Measurements from ENCODE around the gene CCDC127.

Gene CCDC127

DNA sequence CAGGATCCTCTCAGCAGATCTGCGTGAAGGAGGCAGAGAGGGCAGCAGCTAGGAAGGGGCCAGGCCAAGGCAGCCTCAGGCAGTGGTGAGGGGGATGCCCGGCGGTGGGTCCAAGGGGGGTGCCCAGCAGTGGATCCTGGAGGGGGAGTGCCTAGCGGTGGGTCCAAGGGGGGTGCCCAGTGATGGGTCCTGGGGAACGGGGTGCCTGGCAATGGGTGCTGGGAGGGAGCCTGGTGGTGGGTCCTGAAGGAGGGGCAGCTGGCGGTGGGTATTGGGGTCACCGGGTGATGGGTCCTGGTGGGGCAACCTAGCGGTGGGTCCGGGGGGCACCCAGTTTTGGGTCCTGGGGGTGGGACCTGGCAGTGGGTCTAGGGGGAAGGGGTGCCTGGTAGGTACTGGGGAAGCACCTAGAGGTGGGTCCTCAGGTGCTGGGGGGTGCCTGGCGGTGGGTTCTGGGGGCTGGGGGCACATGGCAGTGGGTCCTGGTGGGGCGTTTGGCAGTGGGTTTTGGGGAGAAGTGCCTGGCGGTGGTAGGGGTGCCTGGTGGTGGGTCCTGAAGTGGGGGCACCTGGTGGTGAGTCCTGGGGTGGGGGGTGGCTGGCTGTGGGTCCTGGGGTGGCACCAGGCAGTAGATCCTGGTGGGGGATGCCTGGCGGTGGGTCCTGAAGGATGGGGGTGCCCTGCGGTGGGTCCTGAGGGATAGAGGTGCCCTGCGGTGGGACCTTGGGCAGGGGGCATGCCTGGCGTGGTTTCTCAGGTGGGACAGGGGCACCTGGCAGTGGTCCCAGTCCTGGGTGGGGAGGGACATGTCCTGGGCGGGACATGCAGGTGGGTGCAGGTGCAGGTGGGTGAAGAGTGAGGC is 24.8 kb downstream of the CCDC127 start:
- no peaks in the 10 kb centered on the region for H3K36me3 ChIP-seq (replicated peaks)
- H3K27me3 ChIP-seq (replicated peaks): peaks cover 18% of the 10 kb centered on the region
- no peak overlapping the region for H3K27ac ChIP-seq
- no peak for TF ChIP-seq CTCF (IDR thresholded peaks at IDR 0.05; ENCODE audit: low read depth, low read length, missing control alignments)
- in situ Hi-C loops (cut with HindIII; ENCODE audit: low pct_ligation_motif_present, low sequenced_read_pairs): no loop called here
- no peak for DNase-seq
- no peak overlapping the region for H3K4me3 ChIP-seq (ENCODE audit: low read depth, low read length)

GRCh38 chr5:192691-192969 is 25.3 kb downstream of the CCDC127 start:
- Histone ChIP-seq H3K27me3 (replicated peaks) (peaks cover 18% of the 10 kb centered on the region), H3K27ac (no peak overlapping the region), H3K4me3 (ENCODE audit: low read depth, low read length) (no peak overlapping the region), H3K36me3 (replicated peaks) (no peaks in the 10 kb centered on the region)
- in situ Hi-C loops (cut with HindIII; ENCODE audit: low pct_ligation_motif_present, low sequenced_read_pairs): no loop called here
- no peak for TF ChIP-seq CTCF (IDR thresholded peaks at IDR 0.05; ENCODE audit: low read depth, low read length, missing control alignments)
- DNase-seq: no peak

DNA sequence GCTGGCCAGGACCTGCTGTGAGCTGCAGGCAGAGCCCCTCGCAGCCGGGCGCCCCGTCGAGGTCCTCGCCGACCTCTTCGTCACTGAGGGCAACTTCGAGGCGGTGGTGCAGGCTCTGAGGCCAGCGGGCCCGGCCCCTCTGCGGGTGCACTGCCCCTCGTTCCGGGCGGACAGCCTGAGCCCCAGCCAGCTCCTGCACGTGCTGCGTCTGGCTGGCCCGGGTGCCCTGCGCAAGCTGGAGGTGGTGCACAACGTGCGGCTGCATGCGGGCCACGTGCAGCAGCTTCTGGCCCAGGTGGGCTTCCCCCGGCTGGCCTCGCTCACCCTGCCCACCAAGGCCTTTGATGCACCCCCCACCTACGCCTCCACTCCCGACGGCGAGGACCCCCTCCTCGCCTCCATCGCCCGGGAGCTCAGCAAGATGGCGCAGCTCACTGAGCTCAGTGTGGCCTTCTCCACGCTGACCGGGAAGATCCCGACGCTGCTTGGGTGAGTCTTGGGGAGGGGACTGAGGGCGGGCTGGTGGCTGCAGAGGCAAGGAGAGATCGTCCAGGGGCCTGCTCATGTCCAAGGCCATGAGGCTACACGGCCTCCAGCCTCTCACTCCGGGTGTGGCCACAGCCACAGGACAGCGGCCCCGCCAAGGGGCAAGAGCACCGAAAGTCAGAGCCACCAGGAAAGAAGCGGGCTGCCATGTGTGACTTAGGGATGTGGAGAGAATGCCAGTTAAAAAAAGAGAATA is 25.8 kb downstream of the CCDC127 start:
- H3K27ac ChIP-seq: no peak overlapping the region
- no peak for TF ChIP-seq CTCF (IDR thresholded peaks at IDR 0.05; ENCODE audit: low read depth, low read length, missing control alignments)
- in situ Hi-C loops (cut with HindIII; ENCODE audit: low pct_ligation_motif_present, low sequenced_read_pairs): no loop called here
- peaks cover 18% of the 10 kb centered on the region for H3K27me3 ChIP-seq (replicated peaks)
- no peak overlapping the region for H3K4me3 ChIP-seq (ENCODE audit: low read depth, low read length)
- no peak for DNase-seq
- no peaks in the 10 kb centered on the region for H3K36me3 ChIP-seq (replicated peaks)

DNA sequence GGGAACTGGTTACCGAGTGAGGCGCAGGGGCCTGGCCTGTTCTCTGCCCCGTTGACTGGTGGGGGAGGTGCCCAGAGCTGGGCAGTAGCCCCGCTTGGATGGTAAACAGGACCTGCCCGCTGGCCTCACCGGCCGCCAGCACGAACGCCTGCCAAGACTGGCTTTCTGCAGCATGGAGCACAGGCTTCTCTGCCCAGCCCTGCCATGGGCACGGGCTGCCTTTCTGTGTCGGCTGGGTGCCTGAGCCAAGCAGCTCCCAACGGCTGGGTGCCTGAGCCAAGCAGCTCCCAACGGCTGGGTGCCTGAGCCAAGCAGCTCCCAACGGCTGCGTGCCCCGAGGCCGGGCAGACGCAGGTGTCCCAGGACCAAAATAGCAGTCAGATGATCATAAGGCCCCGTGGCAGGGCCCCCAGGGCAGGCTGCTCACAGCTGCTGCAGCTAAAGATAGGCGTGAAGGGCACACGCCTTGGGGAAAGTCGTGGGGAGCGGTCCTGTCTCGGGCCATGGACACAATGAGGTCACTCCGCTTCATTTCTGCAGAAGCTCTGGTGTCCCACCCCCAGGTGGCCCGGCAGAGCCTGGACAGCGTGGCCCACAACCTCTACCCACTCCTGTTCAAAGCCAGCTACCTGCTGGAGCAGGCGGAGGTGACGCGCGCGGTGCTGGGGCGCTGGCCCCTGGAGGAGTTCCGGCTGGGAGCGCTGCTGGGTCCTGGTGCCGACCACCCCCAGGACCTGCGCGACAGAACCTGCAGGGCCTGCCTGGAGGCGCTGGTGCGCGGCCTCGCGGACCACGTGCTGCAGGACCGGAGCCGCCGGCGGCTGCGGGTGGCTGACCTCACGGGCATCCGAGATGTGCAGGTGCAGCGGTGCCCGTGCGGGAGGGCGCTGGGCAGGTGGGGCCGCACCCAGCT is 26.7 kb downstream of the CCDC127 start, which contains the start of gene LRRC14B:
Gene LRRC14B (plus strand): TSS at position 460 of the 913 bp plus-strand sequence. CDS start 44 bp downstream, at position 504.
- DNase-seq: no peak
- no peak for TF ChIP-seq CTCF (IDR thresholded peaks at IDR 0.05; ENCODE audit: low read depth, low read length, missing control alignments)
- Histone ChIP-seq H3K27ac (no peak within 1 kb of the TSS), H3K4me3 (ENCODE audit: low read depth, low read length) (no peak within 1 kb of the TSS), H3K36me3 (replicated peaks) (no peaks in the 10 kb centered on the region), H3K27me3 (replicated peaks) (peaks cover 18% of the 10 kb centered on the region)
- in situ Hi-C loops (cut with HindIII; ENCODE audit: low pct_ligation_motif_present, low sequenced_read_pairs): no loop called here

DNA sequence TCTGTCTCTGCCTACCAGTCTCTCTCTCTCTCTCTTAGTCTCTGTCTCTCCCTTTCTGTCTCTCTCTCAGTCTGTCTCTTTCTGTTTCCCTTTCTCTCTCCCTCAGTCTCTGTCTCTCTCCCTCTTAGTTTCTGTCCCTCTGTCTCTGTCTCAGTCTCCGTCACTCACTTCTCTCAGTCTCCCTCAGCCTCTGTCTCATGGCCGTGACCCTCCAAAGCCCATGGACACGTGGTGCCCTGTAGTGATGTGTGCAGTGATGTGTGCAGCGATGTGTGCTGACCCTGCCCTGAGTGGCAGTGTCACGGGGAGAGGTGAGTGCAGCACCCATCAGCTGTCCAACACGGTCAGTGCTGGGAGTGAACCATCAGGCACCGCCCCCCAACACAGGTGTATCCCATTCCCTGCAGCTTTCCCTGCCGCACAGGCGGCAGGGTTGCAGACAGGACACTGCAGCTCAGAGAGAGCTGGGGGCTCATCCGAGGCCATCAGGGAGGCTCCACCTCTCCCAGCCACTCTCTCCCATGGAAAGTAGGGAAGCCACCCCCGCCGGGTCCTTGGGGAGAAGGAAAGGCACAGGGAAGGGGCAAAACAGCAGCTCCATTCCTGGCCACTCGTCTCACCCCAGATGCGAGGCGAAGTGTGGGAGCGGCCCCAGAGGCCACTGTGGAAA is 27.5 kb downstream of the CCDC127 start:
- in situ Hi-C loops (cut with HindIII; ENCODE audit: low pct_ligation_motif_present, low sequenced_read_pairs): no loop called here
- Histone ChIP-seq H3K4me3 (ENCODE audit: low read depth, low read length) (no peak overlapping the region), H3K27me3 (replicated peaks) (peaks cover 18% of the 10 kb centered on the region), H3K36me3 (replicated peaks) (no peaks in the 10 kb centered on the region), H3K27ac (no peak overlapping the region)
- no peak for TF ChIP-seq CTCF (IDR thresholded peaks at IDR 0.05; ENCODE audit: low read depth, low read length, missing control alignments)
- no peak for DNase-seq

Measured in brain microvascular endothelial cell (primary cell).